ENCODE data around the gene FLNC.

GRCh38 chr7:128880791-128881457 is 50.7 kb downstream of the FLNC start:
- no peak for TF ChIP-seq SP1 (IDR thresholded peaks at IDR 0.05)
- no peak for TF ChIP-seq BHLHE40 (IDR thresholded peaks at IDR 0.05; ENCODE audit: borderline replicate concordance)
- no peak for TF ChIP-seq SUZ12 (IDR thresholded peaks at IDR 0.05)
- no peak for TF ChIP-seq NFRKB (IDR thresholded peaks at IDR 0.05)
